Activated CD4-positive, alpha-beta T cell treated with anti-CD3 and anti-CD28 coated beads, Interleukin-10, Interleukin-2, amounts not matched to agents 100 ng/mL and 50 ng/mL, durations not matched to agents 16 hours and 8 hours (primary cell): ENCODE results near the gene TTPAL.
A peak's percentile ranks its signal among the peaks of the same experiment; 100 is the strongest.
"Not testable (repeated sequence)": the region's sequence is repeated elsewhere in the genome, so short reads cannot be mapped to it uniquely, and the experiment has no call there.

Source experiments
- DNase-seq: peaks from one replicate; pipeline ENCODE4 v3.0.0-alpha.2; 2020

TTPAL gene

GRCh38 chr20:44468044-44468782 lies 7.5 kb upstream of the TTPAL start:
- no peak for DNase-seq

- DNase-seq: no peak
Measured at GRCh38 chr20:44470327-44470726, 5.3 kb upstream of the TTPAL start.

- no peak for DNase-seq
Measured at GRCh38 chr20:44471481-44471882, 4.2 kb upstream of the TTPAL start.

GRCh38 chr20:44472283-44472682 lies 3.4 kb upstream of the TTPAL start:
- DNase-seq: not testable (repeated sequence)

- DNase-seq: no peak
Measured at GRCh38 chr20:44475372-44475693, 341 bp upstream of the TTPAL start.

GRCh38 chr20:44477151-44477550 lies 1.5 kb downstream of the TTPAL start:
- DNase-seq: no peak

- DNase-seq: no peak
Measured at GRCh38 chr20:44478206-44478605, 2.5 kb downstream of the TTPAL start.

- no peak for DNase-seq
Measured at GRCh38 chr20:44479643-44480042, 4.0 kb downstream of the TTPAL start.

GRCh38 chr20:44480097-44480496 lies 4.4 kb downstream of the TTPAL start:
- DNase-seq: no peak

GRCh38 chr20:44481719-44482416 lies 6.2 kb downstream of the TTPAL start:
- DNase-seq: no peak

- DNase-seq: no peak
Measured at GRCh38 chr20:44483112-44483511, 7.4 kb downstream of the TTPAL start.

- DNase-seq: no peak
Measured at GRCh38 chr20:44485078-44485829, 9.6 kb downstream of the TTPAL start.

- DNase-seq: no peak
Measured at GRCh38 chr20:44485830-44486198, 10.1 kb downstream of the TTPAL start.

GRCh38 chr20:44488551-44488950 lies 12.9 kb downstream of the TTPAL start:
- DNase-seq: no peak

- no peak for DNase-seq
Measured at GRCh38 chr20:44489223-44489622, 13.5 kb downstream of the TTPAL start.

- peak; percentile 34 for DNase-seq
Measured at GRCh38 chr20:44489931-44490330, 14.3 kb downstream of the TTPAL start.

GRCh38 chr20:44491635-44492395 lies 16.1 kb downstream of the TTPAL start:
- DNase-seq: no peak

GRCh38 chr20:44494266-44494665 lies 18.6 kb downstream of the TTPAL start:
- DNase-seq: no peak

GRCh38 chr20:44494681-44495080 lies 19.0 kb downstream of the TTPAL start:
- no peak for DNase-seq

GRCh38 chr20:44495257-44495656 lies 19.6 kb downstream of the TTPAL start:
- peak; percentile 54 for DNase-seq

GRCh38 chr20:44495802-44496481 lies 20.3 kb downstream of the TTPAL start:
- DNase-seq: peak; percentile 74

GRCh38 chr20:44496976-44497375 lies 21.3 kb downstream of the TTPAL start:
- DNase-seq: peak; percentile 52

GRCh38 chr20:44497761-44498160 lies 22.1 kb downstream of the TTPAL start:
- DNase-seq: no peak
